ENCODE data around the gene PARP3.

GRCh38 chr3:51987568-51987967, 45.4 kb downstream of the PARP3 start:
- TF ChIP-seq POLR2AphosphoS5 (IDR thresholded peaks at IDR 0.05; ENCODE audit: borderline replicate concordance, low read depth, low read length) (no peak), EZH2 (IDR thresholded peaks at IDR 0.05) (no peak), FOXP2 (optimal IDR thresholded peaks at IDR 0.05; ENCODE audit: control extremely low read depth, extremely low read length, insufficient read depth) (no peak)

Data from SK-N-MC (cell line).